Neural cell (in vitro differentiated cells): Measurements from ENCODE around the gene TTC9B.

Source experiments
- CTCF ChIP-seq: fragments of 450-650 bp; IDR thresholded peaks from 2 replicates; pipeline ENCODE4 v1.5.1; 2014; ENCODE audit warnings: antibody characterized with exemption, mild to moderate bottlenecking, moderate library complexity; ENCODE audit not compliant: poor library complexity, severe bottlenecking
- EZH2 ChIP-seq: fragments of 200-600, 300-800 bp; shearing (Covaris generic), sonication (generic); IDR thresholded peaks from 2 replicates; pipeline ENCODE4 v1.6.1; 2014; ENCODE audit warnings: antibody characterized with exemption, low read length, borderline replicate concordance, mild to moderate bottlenecking; ENCODE audit not compliant: insufficient read depth, poor library complexity, severe bottlenecking
- RAD21 ChIP-seq: fragments of 450-650 bp; conservative IDR thresholded peaks from 2 replicates; pipeline ENCODE4 v1.6.1; 2014; ENCODE audit warnings: antibody characterized with exemption, mild to moderate bottlenecking, moderate library complexity

- TF ChIP-seq RAD21 = no peak
- TF ChIP-seq CTCF = no peak
- no peak for TF ChIP-seq EZH2
Observed at GRCh38 chr19:40237791-40238190, 19.6 kb upstream of the TTC9B start.
